GM19025 (cell line): ENCODE data around the gene RECQL.
"Not testable (repeated sequence)": the region's sequence is repeated elsewhere in the genome, so short reads cannot be mapped to it uniquely, and the experiment has no call there.

Experiments
- ATAC-seq: cut with Tn5 transposase; IDR thresholded peaks from one replicate; pipeline ENCODE4 v1.9.1; 2021; ENCODE audit warnings: mild to moderate bottlenecking, low read depth, moderate library complexity; ENCODE audit not compliant: unreplicated experiment

The RECQL gene

GRCh38 chr12:21434699-21435098 is 66.7 kb downstream of the RECQL start:
- ATAC-seq: no peak

- ATAC-seq: no peak
Observed at GRCh38 chr12:21433525-21433924, 67.9 kb downstream of the RECQL start.

GRCh38 chr12:21429994-21430393 is 71.4 kb downstream of the RECQL start:
- ATAC-seq: no peak

- no peak for ATAC-seq
Observed at GRCh38 chr12:21428241-21428640, 73.2 kb downstream of the RECQL start.

- ATAC-seq: not testable (repeated sequence)
Observed at GRCh38 chr12:21419009-21419699, 82.3 kb downstream of the RECQL start.
